SH-SY5Y (cell line): Measurements from ENCODE around the gene FA2H.

Experiments used
- GATA2 ChIP-seq: IDR thresholded peaks from 2 replicates; pipeline ENCODE4 v1.6.1; 2011; ENCODE audit warnings: mild to moderate bottlenecking, low read depth, low read length
- GATA3 ChIP-seq: IDR thresholded peaks from 2 replicates; pipeline ENCODE4 v1.6.1; 2011; ENCODE audit warnings: low read depth, mild to moderate bottlenecking, low read length, moderate library complexity

GRCh38 chr16:74735554-74735953 is 39.1 kb downstream of the FA2H start:
- TF ChIP-seq GATA3 (no peak), GATA2 (no peak)
